SK-MEL-5 (cell line): ENCODE data around the gene FSTL1. TPM values are rescaled to one million over a fixed set of nuclear protein-coding genes. Genes with fewer than 3 reads are reported as not detected.
A peak's percentile ranks its signal among the peaks of the same experiment; 100 is the strongest.

Source experiments
- DNase-seq: peaks from one replicate; pipeline ENCODE4 v3.0.0-alpha.2; 2016; ENCODE audit warnings: low read depth, low spot score
- in situ Hi-C: cut with HindIII; loops from 2 replicates; pipeline ENCODE4 v1.10.0; 2016; ENCODE audit warnings: low sequenced_read_pairs, high pct_unique_total_duplicates, low pct_unique_long_range_greater_than_20kb
- polyA plus RNA-seq, 2 experiments: library from polyadenylated mRNA; depleted of rRNA; stranded (reverse); fragments of >200 nt; gene quantifications; 2 replicates each; pipeline ENCODE4 v1.2.3, GENCODE V29; 2015
- total RNA-seq: library from RNA; depleted of rRNA; stranded (reverse); fragments of >200 nt; shearing (Covaris generic); gene quantifications from 2 replicates; pipeline ENCODE4 v1.2.3, GENCODE V29; 2014; rRNA removed

Gene FSTL1
- total RNA-seq, result 61.1 and 69.2 TPM in 2 replicates
- 37.5 and 41.5 TPM in 2 replicates for polyA plus RNA-seq (2015; cell fraction: cytosol; rRNA removed)
- polyA plus RNA-seq (2015; cell fraction: nucleus; rRNA removed), result 37.9 and 41.1 TPM in 2 replicates

- peak; percentile 39 for DNase-seq
Measured at GRCh38 chr3:120450600-120451271, at the start of gene FSTL1. TSS of gene FSTL1 (minus strand) at chr3:120450992. CDS start at chr3:120450746, 246 bp downstream.

GRCh38 chr3:120498556-120499346, 48.0 kb upstream of the FSTL1 start:
- peak; percentile 24 for DNase-seq
- in situ Hi-C loops, result no loop called here

More at GRCh38 chr3:120450600-120451271, at the start of gene FSTL1:
- in situ Hi-C loops, result no loop called here

- in situ Hi-C loops, result no loop called here
- DNase-seq, result no peak
Measured at GRCh38 chr3:120497818-120498217, 47.0 kb upstream of the FSTL1 start.

GRCh38 chr3:120497336-120497735, 46.5 kb upstream of the FSTL1 start:
- in situ Hi-C loops, result no loop called here
- DNase-seq, result no peak

- no peak for DNase-seq
- in situ Hi-C loops, result no loop called here
Measured at GRCh38 chr3:120496278-120497002, 45.6 kb upstream of the FSTL1 start.

- in situ Hi-C loops, result no loop called here
- DNase-seq, result no peak
Measured at GRCh38 chr3:120495809-120496208, 45.0 kb upstream of the FSTL1 start.

- DNase-seq, result no peak
- in situ Hi-C loops, result no loop called here
Measured at GRCh38 chr3:120492103-120492502, 41.3 kb upstream of the FSTL1 start.

GRCh38 chr3:120489421-120489820, 38.6 kb upstream of the FSTL1 start:
- DNase-seq, result no peak
- in situ Hi-C loops, result no loop called here

GRCh38 chr3:120488296-120488695, 37.5 kb upstream of the FSTL1 start:
- no peak for DNase-seq
- in situ Hi-C loops, result no loop called here

GRCh38 chr3:120487191-120487650, 36.4 kb upstream of the FSTL1 start:
- in situ Hi-C loops, result no loop called here
- no peak for DNase-seq

GRCh38 chr3:120481081-120481480, 30.3 kb upstream of the FSTL1 start:
- in situ Hi-C loops, result no loop called here

GRCh38 chr3:120477781-120478180, 27.0 kb upstream of the FSTL1 start:
- in situ Hi-C loops, result no loop called here
- DNase-seq, result no peak

More at GRCh38 chr3:120481081-120481480, 30.3 kb upstream of the FSTL1 start:
- no peak for DNase-seq

- in situ Hi-C loops, result no loop called here
- no peak for DNase-seq
Measured at GRCh38 chr3:120475722-120476377, 25.1 kb upstream of the FSTL1 start.

- no peak for DNase-seq
- in situ Hi-C loops, result no loop called here
Measured at GRCh38 chr3:120473896-120474675, 23.3 kb upstream of the FSTL1 start.

- DNase-seq, result no peak
- in situ Hi-C loops, result no loop called here
Measured at GRCh38 chr3:120473389-120473788, 22.6 kb upstream of the FSTL1 start.

GRCh38 chr3:120472121-120472844, 21.5 kb upstream of the FSTL1 start:
- in situ Hi-C loops, result no loop called here
- DNase-seq, result no peak
